GM12891 (cell line): ENCODE data around the gene CRLF3.

Experiments used
- POLR2A ChIP-seq: IDR thresholded peaks from 2 replicates; pipeline ENCODE4 v1.6.1; 2011; ENCODE audit warnings: low read depth, low read length, control low read depth
- POLR2AphosphoS5 ChIP-seq: IDR thresholded peaks from 2 replicates; pipeline ENCODE4 v1.6.1; 2011; ENCODE audit warnings: low read depth, low read length, control low read depth

- TF ChIP-seq POLR2A (no peak), POLR2AphosphoS5 (no peak)
These were observed 40.1 kb upstream of the CRLF3 start for GRCh38 chr17:30864636-30865035.
